GM21528 (cell line): ENCODE data around the gene HBA1.
"Not testable (repeated sequence)": the region's sequence is repeated elsewhere in the genome, so short reads cannot be mapped to it uniquely, and the experiment has no call there.

Experiments used
- ATAC-seq: cut with Tn5 transposase; IDR thresholded peaks from one replicate; pipeline ENCODE4 v1.9.1; 2021; ENCODE audit warnings: mild to moderate bottlenecking, moderate library complexity; ENCODE audit not compliant: unreplicated experiment, low FRiP score

The HBA1 gene

GRCh38 chr16:193441-193840 lies 17.0 kb downstream of the HBA1 start:
- ATAC-seq: no peak

GRCh38 chr16:194516-194915 lies 18.0 kb downstream of the HBA1 start:
- ATAC-seq: no peak

GRCh38 chr16:200388-200787 lies 23.9 kb downstream of the HBA1 start:
- no peak for ATAC-seq

- no peak for ATAC-seq
Measured at GRCh38 chr16:203246-203645, 26.8 kb downstream of the HBA1 start.

- not testable (repeated sequence) for ATAC-seq
Measured at GRCh38 chr16:204046-204445, 27.6 kb downstream of the HBA1 start.

GRCh38 chr16:209359-209758 lies 32.9 kb downstream of the HBA1 start:
- not testable (repeated sequence) for ATAC-seq

GRCh38 chr16:211631-212180 lies 35.2 kb downstream of the HBA1 start:
- not testable (repeated sequence) for ATAC-seq

GRCh38 chr16:212999-213398 lies 36.5 kb downstream of the HBA1 start:
- ATAC-seq: no peak

GRCh38 chr16:220021-220420 lies 43.5 kb downstream of the HBA1 start:
- ATAC-seq: no peak
